CD1c-positive myeloid dendritic cell (primary cell): ENCODE measurements around the gene FAAP100.

Source experiments
- DNase-seq: peaks from one replicate; pipeline ENCODE4 v3.0.0-alpha.2; 2016; ENCODE audit errors: extremely low spot score

The FAAP100 gene

DNA sequence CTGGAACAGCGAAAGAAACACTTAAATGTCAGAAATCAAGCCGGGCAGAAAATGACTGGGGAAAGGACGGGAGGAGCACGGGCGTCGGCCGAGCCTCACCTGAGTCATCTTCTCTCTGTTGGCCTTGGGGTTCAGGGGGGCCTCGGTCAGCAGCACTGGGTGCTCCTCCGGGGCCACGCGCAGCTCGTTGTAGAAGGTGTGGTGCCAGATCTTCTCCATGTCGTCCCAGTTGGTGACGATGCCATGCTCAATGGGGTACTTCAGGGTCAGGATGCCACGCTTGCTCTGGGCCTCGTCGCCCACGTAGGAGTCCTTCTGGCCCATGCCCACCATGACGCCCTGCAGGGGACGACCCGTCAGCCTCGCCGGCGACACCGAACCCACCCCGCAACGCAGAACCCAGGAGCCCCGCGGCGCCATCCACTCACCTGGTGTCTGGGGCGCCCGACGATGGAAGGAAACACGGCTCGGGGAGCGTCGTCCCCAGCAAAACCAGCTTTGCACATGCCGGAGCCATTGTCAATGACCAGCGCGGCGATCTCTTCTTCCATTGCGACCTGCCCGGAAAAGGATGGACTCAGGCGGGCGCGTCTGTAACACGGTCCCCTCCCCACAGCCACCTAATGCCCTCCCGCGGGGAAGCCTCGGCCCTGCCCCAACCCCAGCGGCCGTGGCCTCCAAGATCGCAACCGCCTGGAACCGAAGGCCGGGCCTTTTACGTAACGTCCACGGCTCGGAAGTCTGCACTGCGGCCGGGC, 40.2 kb downstream of the FAAP100 start:
- DNase-seq, result no peak

DNA sequence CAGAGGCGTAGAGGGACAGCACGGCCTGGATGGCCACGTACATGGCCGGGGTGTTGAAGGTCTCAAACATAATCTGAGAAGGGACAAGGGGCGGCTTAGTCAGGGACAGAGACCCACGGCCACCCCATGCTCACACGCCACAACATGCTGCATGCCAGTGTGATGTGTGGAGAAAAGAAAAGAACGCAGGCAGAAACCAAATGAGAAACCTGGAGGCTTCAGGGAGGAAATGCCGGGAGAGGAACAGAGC, 40.7 kb downstream of the FAAP100 start:
- DNase-seq, result no peak

DNA sequence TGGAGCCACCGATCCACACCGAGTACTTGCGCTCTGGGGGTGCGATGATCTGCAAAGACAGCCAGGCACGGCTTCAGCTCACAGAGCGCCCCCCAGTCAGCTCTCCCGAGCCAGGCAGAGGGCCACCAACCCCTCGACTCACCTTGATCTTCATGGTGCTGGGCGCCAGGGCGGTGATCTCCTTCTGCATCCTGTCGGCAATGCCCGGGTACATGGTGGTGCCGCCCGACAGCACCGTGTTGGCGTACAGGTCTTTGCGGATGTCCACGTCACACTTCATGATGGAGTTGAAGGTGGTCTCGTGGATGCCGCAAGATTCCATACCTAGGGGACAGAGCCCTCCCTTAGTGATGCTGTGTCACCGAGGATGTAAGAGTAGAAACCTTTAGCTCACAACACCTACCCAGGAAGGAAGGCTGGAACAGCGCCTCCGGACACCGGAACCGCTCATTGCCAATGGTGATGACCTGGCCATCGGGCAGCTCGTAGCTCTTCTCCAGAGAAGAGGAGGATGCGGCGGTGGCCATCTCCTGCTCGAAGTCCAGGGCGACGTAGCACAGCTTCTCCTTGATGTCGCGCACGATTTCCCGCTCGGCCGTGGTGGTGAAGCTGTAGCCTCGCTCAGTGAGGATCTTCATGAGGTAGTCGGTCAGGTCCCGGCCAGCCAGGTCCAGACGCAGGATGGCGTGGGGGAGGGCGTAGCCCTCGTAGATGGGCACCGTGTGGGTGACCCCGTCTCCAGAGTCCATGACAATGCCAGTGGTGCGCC, 41.2 kb downstream of the FAAP100 start:
- peak; percentile 17 for DNase-seq

DNA sequence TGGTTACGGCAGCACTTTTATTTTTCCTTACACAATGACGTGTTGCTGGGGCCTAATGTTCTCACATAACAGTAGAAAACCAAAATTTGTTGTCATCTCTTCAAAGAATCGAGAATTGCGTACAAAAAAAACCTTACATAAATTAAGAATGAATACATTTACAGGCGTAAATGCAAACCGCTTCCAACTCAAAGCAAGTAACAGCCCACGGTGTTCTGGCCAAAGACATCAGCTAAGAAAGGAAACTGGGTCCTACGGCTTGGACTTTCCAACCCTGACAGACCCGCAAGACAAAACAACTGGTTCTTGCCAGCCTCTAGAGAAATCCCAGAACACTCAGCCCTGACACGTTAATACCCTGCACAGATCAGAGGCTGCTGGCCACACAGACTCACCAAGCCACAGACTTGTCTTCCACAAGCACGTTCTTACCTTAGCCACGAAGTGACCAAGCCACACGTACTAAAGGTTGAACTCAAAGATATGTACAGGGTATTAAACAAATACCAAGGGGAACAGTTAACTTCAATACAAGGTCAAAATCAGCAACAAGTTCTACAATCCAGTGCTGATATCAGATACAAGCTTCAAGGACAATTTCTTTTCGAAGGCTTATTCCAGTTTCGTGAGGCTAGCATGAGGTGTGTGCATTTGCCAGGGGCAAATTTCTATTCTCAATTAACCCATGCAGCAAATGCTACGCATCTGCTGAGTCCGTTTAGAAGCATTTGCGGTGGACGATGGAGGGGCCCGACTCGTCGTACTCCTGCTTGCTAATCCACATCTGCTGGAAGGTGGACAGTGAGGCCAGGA, 42.0 kb downstream of the FAAP100 start:
- no peak for DNase-seq

DNA sequence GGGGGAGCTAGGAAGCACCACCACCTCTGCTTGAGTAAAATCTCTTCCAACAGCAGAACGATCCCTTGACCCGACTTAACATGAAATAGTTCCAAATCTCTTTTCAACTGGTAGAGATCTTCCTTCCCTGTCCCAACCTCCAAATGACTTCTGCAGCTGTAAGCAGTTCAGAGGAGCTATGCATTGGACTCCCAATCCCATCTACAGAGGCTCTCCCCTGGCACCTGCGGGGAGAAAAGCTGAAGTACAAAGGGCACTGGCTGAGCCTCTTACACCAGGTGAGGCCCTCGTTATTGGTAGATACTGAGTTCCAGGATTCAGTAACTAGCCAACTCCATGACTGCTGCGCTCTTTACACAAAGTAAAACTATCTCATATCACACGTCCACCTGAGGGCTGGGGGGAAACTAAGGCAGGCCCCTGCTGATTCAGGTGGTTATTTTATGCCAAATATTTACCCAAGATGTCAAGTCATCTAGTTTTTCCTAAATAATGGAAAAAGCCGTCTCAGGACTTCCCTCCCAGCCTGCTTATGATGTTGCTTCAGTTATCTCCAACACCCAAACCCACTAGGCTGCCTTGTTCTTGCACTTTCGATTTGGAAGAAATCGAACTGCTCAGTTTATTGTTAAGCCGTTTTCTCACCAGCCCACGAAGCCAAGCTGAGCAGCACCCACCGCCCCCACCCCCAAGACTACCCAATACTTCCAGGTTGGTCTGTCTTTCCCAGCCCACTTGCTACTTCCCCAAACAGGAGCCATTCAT, 42.8 kb downstream of the FAAP100 start:
- peak; percentile 65 for DNase-seq

DNA sequence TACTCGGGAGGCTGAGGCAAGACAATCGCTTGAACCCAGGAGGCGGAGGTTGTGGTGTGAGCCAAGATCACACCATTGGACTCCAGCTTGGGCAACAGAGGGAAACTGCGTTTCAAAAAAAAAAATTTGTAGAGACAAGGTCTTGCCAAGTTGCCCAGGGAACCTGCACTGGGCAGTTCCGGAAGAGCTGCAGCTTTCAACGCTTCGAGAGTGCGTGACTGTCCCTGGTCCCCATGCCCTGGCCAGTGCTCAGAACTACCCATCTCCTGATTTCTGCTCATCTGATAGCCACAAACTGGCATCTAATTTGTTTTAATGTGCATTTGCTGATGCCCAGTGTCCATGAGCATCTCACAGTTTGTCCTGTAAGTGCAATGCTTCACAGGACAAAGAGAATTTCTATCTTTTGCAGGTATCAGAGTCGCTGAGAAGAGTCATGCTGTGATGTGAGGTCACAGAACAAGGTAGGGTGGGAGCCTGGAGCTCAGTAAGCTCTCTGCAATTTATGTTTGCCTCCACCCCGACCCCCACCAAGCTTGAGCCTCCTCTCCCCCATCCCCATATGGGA, 43.4 kb downstream of the FAAP100 start:
- no peak for DNase-seq

GRCh38 chr17:81503619-81504018, 48.5 kb downstream of the FAAP100 start:
- no peak for DNase-seq

DNA sequence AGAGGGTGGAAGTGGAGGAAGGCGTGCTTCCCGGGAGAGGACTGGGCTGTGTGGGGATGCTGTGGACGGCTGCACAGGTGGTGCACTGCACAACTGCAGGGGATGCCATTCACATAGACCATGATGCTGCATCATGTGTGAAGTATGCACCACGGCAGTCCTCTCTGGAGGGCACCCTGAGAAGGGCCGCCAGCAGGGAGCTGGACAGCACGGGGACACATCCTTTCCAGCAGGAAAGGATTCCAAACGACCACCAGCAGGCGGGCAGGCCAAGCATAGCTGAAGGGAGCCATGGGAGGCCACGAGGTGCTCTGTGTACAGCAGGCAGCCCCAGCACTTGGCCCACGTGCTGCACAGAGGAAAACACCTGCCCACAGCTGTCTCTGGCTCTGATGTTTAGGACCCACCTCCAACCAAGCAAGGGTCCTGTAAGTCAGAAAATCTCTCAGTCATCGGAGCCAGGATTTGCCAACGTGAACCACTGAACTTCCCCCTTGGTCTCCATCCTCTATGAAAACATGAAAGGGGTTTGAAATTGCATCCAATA, 49.6 kb downstream of the FAAP100 start:
- no peak for DNase-seq

DNA sequence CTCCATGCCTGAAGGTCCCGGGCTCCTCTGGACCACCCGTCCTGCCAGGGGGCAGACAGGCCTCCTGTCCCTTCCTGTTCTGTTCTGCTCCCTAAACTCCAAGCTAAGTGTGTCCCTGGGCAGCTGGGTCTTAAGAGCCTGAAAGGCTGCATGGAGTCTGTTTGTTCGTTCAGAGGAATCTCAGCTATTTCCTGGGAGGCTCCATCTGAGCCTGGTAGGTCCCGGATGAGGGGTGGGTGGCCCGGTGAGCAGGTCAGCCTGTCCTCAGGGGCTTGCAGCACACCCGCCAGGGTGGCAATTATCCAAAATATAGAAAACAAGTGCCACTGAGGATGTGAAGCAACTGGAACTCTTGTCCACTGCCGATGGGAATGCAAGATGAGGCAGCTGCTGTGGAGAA, 52.1 kb downstream of the FAAP100 start:
- no peak for DNase-seq

DNA sequence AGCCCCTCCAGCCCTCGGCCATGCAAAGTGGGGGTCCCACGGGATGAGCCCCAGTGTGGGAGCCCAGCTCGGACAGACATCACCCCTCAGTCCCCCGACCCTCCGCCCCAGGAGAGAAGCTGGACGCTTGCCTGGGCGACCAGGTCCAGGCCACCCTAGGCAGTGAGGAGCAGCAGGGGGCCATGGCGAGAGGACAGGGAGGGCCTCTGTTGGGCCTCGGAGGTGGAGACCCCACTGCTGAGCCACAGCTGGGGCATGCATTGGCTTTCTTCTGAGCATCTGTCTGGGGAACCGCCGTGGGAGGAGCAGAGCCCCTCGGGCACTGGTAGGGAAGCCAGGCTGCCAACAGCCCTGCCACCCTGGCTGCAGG, 52.6 kb downstream of the FAAP100 start:
- DNase-seq, result no peak

DNA sequence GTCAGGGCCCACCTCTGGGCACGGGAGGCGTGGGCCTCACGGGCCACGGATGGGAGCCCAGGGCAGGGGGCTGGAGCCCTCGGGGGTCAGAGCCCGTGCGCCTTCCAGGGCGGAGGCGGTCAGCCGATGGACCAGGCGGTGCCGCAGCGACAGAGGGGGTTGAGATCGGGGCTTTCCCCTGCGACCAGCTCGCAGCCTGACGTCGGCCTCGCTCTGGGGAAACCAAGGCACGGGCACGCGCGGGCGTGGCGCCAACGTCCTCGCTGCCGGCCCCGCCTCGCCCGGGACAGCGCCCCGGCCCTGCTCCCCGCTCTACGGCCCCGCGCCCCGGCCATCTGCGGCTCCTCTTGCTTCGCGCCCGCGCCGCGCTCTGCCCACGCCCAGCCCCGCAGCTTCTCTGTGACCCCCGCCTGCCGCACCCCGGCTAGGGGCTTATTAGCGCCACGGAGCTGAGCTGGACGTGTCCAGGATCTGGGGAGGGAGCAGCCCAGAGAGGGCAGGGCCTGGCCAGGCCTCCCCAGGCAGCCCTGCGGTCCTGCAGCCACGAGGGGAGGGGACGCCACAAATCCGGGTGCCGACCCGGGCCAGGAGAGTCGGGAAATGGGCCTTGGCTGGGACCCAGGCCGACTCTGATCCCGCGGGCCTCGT, 53.1 kb downstream of the FAAP100 start:
- no peak for DNase-seq

- DNase-seq, result no peak
Measured at GRCh38 chr17:81494626-81495377, 57.4 kb downstream of the FAAP100 start.

DNA sequence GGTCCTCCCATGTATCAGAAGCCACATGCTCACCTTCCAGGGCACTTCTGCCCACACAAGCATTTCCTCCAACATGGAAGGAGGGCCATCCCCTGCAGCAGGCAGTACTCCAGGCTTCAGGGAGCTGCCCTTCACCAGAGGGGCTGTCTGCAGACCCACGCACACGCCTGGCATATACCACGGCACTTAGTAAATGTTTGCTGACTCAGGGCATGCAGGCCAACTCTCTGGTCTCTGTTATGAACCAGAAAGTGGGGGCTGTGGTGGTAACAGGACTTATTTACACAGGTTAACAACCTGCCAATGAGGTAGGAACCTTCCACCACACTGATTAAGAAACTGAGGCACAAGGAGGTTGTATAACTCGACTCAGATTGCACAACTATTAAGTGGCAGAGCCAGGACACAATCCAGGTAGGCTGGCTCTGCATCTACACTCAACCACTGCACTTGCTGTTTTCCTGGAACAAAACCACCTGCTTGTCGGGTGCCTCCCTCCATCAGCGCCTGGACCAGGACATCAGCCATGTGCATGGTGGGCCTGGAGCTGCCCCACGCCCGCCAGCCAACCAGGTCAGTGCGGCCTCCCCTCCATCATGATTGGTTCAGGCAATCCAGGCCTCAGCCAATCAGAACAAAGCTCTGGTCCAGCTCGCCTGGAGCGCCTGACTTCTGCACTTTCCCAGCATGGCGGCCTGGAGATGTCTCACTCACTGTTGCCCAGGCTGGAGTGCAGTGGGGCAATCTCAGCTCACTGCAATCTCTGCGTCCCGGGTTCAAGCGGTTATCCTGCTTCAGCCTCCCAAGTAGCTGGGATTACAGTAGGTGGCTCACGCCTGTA, 58.7 kb downstream of the FAAP100 start:
- DNase-seq, result no peak

GRCh38 chr17:81492706-81493105, 59.4 kb downstream of the FAAP100 start:
- DNase-seq, result no peak

- DNase-seq, result no peak
Measured at GRCh38 chr17:81492202-81492601, 60.0 kb downstream of the FAAP100 start.

GRCh38 chr17:81491761-81492160, 60.4 kb downstream of the FAAP100 start:
- no peak for DNase-seq

DNA sequence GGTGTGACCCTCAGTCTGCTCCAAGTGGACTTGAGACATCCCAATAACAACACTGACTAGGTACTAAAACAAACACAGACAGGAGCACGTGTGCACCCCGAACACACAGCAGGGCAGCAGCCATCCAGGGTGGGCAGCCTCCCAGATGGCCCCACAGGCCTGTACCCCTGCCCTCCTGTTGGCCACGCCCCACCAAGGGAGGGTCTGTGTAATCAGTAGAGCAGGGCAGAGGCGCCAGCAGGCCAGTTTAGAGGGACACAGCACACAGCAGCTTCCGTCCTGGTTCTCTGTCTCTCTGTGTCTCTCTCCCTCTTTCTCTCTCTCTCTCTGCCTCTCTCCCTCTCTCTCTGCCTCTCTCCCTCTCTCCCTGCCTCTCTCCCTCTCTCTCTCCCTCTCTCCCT, 61.0 kb downstream of the FAAP100 start:
- no peak for DNase-seq

- no peak for DNase-seq
Measured at GRCh38 chr17:81489998-81490992, 61.9 kb downstream of the FAAP100 start.
